GM19455 (cell line): Measurements from ENCODE around the gene CTNNBIP1.

Experiments
- ATAC-seq: cut with Tn5 transposase; IDR thresholded peaks from one replicate; pipeline ENCODE4 v1.9.1; 2021; ENCODE audit not compliant: unreplicated experiment

The CTNNBIP1 gene

DNA sequence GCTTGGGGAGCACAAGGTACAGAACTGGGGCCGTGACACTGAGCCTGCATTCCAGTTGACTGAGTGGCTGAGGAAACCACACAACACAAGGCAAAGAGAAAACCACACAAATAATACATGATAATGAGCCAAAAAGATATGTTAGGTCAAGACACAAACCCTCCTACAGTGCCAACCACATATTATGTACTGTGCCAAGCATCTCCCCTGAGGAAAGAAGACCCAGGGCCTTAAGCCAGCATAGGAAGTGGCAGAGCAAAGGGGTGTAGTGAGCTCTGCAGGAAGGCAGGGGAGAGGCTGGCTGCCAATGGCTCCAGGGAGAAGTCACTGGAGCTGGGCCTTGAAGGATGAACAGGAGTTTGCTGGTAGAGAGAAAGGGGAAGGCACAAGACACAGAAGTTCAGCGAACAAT is 28.2 kb downstream of the CTNNBIP1 start:
- no peak for ATAC-seq

DNA sequence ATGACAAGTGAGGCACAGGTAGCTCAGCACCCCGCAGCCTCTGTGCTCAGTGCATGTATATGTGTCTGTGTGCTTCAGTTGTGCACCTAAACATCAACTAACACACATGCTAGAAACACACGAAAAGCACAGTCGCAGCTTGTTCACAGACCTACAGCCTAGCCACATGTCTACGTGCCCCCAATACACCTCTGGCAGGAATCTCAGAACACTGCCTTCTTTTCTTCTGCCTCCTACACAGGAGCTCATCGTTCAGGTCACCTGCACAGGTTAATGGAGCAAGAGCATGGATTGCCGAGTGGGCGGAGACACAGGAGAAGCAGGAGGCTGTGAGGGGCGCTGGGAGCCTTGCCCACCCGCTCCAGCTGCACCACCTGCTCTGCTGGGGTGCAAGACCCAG is 31.7 kb downstream of the CTNNBIP1 start:
- no peak for ATAC-seq

- no peak for ATAC-seq
These were observed 32.1 kb downstream of the CTNNBIP1 start for GRCh38 chr1:9877962-9878361.

- no peak for ATAC-seq
These were observed 34.5 kb downstream of the CTNNBIP1 start for GRCh38 chr1:9875636-9876000.

GRCh38 chr1:9874959-9875635 is 35.0 kb downstream of the CTNNBIP1 start:
- ATAC-seq: no peak

- no peak for ATAC-seq
These were observed 35.7 kb downstream of the CTNNBIP1 start for GRCh38 chr1:9874412-9874811.

GRCh38 chr1:9873992-9874391 is 36.1 kb downstream of the CTNNBIP1 start:
- no peak for ATAC-seq

DNA sequence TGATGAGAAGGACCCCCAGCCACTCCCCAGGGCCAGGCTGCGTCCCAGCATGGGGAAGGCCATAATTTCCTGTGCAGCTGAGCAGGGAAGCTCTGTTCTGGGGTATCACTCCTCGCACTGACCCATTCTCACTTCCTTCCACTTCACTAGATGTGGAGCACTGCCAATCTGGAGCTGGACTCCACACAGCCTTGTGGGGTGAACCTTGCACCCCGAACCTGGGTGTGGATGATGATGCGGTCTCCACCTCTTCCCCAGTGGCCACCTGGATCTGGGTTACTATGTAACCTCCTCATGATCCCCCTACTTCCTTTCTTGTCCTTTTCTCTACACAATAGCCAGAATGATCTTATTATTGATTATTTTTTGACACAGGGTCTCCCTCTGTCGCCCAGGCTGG is 36.7 kb downstream of the CTNNBIP1 start:
- no peak for ATAC-seq

DNA sequence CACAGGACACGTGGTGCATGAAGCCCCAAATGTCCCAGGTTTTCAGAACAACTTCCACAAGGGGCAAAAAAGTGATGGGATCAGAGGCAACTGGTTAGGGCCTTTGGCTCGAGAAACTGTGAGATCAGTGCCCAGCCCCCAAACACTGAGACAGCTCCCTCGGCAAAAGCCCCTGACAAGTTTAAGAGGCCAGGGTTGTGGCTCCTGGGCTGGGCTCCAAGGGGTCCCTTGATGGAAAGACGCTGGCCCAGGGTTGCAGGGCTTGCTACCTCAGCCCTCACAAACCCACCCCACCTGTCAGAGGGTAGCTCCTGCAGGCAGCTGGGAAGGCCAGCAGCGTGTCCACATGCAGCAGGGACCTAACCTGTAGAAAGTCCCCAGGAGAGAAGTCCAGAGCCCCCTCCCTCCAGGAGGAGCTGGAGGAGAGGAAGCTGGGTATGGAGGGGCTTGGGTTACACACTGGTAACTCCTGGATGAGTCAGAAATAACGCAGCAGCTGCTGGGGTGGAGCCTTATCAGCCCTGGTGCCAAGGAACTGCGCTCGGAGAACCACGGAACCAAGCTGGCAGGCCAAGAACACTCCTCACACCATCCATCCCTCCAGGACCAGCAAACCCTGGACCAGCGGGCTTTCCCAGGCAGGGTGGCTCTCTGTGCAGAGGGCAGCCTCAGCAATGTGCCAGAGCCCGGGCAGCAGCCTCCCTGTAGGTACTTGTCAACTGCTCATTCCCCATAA is 37.5 kb downstream of the CTNNBIP1 start:
- ATAC-seq: no peak

DNA sequence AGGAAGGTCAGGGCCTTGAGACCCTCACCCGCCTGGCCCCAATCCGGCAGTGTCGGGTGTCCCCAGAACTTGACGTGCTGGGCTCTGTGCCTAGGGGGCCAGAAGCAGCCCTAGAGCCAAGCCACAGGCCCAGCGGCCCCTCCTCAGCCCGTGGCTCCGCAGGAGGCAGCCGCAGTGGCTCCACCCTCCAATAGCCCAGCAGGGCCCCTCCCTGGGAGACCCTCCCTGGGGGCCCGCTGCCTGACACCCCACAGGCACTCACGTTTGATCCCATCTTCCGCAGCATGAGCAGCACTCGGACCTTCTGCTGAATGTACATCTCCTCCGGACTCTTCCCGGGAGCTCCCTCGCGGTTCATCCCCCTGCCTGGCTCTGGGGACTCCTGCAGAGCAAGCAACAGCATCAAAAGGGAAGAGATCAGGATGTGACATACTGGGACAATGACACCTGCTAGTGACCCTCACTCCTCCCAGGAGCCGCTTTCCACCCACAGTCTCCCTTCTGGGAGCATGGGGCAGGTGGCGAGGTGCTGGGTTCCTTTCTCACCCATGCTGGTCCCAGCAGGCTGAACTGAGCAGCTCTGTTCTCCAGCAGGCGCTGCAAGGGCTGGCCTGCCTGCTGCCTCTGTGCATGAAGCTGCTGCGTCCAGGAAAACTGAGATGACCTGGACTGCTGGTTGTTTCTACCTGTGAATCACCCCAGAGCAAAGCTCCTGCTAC is 38.2 kb downstream of the CTNNBIP1 start:
- ATAC-seq: no peak

- ATAC-seq: no peak
These were observed 39.0 kb downstream of the CTNNBIP1 start for GRCh38 chr1:9871021-9871420.

- no peak for ATAC-seq
These were observed 39.5 kb downstream of the CTNNBIP1 start for GRCh38 chr1:9870572-9870971.

- ATAC-seq: no peak
These were observed 40.2 kb downstream of the CTNNBIP1 start for GRCh38 chr1:9869831-9870251.

DNA sequence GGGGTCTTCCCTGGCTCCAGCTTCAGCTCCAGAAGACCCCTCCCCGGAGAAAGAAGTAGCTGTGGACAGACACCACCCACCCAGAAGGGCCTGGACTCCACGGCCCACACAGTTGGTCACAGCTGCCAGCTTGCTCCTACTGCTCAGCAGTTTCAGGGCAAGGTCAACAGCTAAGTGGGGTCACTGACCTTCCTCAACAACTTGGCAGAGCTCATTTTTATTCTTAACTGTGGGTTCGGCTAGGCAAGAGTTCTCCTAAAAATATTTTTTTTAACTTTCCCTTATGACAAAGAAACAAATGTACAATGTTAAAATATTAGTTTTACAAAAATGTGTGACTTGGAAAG is 41.9 kb downstream of the CTNNBIP1 start:
- ATAC-seq: no peak

DNA sequence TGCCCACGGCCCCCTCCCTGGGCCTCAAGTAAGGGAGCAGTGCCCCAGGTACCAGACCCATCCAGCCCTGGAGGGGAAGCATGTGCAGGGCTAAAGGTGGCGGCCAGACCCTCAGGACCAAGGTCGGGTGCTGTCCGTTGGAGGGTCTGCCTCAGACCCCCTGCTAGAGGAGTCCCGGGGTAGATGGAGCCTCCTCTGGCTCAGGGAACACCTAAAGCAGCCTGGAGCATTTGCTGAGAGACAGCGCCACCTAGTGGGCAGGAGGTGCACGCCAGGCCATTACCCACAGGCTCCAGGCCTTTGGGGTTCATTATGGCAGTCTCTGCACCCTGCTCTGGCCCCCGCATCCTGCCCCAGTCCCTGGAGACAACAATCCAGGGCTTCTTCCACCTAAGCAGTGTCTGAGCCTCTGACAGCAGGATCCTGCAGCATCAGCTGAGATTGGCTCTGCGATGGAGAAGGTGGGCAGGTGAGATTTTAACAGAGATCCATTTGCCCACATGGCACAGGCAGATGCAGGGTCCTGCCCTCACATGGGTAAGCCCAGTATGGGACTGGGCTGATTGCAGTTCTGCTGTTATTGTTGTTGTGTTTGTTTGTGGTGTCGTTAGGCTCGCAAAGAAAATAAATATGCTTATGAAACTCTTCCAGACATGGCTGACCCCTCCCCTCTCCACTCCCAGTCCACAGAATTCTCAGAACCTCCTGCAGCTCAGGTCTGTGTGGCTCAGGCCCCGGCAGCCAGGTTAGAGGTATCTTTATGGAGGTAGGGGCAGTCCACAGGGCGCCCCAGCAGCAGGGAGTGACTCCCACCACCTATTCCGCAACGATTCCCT is 42.4 kb downstream of the CTNNBIP1 start:
- ATAC-seq: no peak

GRCh38 chr1:9866836-9867235 is 43.2 kb downstream of the CTNNBIP1 start:
- no peak for ATAC-seq

- no peak for ATAC-seq
These were observed 44.3 kb downstream of the CTNNBIP1 start for GRCh38 chr1:9865724-9866123.

GRCh38 chr1:9863371-9863770 is 46.7 kb downstream of the CTNNBIP1 start:
- no peak for ATAC-seq

DNA sequence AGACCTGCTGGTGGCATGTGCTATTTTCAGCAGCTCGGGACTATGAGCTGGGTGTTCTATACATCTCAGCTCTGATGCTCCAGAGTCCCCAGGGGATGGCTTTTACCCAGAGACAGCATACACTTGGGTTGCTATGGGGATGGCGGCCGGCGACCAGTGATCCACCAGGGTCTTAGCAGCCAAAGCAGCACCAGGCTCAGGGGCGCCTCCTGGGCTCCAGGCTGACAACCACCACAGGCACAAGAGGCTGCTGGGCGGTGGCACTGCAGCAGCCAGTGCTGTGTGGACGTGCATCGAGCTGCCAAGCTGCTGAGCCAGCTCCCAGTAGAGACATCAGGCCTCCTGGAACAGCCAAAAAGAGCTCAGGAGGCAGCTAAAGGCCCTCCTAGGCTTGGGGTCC is 48.7 kb downstream of the CTNNBIP1 start:
- no peak for ATAC-seq

GRCh38 chr1:9860887-9861286 is 49.2 kb downstream of the CTNNBIP1 start:
- no peak for ATAC-seq

- ATAC-seq: no peak
These were observed 50.6 kb downstream of the CTNNBIP1 start for GRCh38 chr1:9859281-9860014.
